Vagina (tissue), 2 donors: Measurements from ENCODE around the gene CCBE1.

Experiments used
- CTCF ChIP-seq, 3 experiments: fragments of 450-650 bp in 2 of 3; fragments of 200-600 bp in 1 of 3; sonication (generic) in 1 of 3; IDR thresholded peaks; one replicate each; pipeline ENCODE4 v1.5.1; 2017 to 2019; ENCODE audit warnings: antibody characterized with exemption in 3 of 3, mild to moderate bottlenecking in 2 of 3, moderate library complexity in 2 of 3
- POLR2A ChIP-seq, 2 donors: fragments of 450-650 bp; IDR thresholded peaks; one replicate each; pipeline ENCODE4 v1.6.1; 2017; ENCODE audit warnings: antibody characterized with exemption in 2 of 2, mild to moderate bottlenecking in 2 of 2, moderate library complexity in 2 of 2

GRCh38 chr18:59501920-59502273, 195.3 kb downstream of the CCBE1 start:
- TF ChIP-seq CTCF (IDR thresholded peaks at IDR 0.05) (no peak), POLR2A (IDR thresholded peaks at IDR 0.05) (no peak)
